Measurements from ENCODE around the gene SLC1A3. TPM values are rescaled to one million over a fixed set of nuclear protein-coding genes. Genes with fewer than 3 reads are reported as not detected.

Gene SLC1A3
- total and polyA plus RNA-seq, 2 of the 4 experiments (the other 2 are of a cell fraction): 0.27 to 1.3 TPM

- H2AFZ ChIP-seq (replicated peaks; ENCODE audit: low read length, poor library complexity): no peak overlapping the region
- H3K4ac ChIP-seq (ENCODE audit: low read depth, low read length): no peak overlapping the region
- no CpG with 5 or more reads among the region's 8 CpGs for WGBS, 2 experiments (ENCODE audit: extremely low coverage in 2 of 2, insufficient read length in 1 of 2)
- POLR2A ChIA-PET (ENCODE audit: unreplicated experiment): no interaction called here
- H2BK20ac ChIP-seq (ENCODE audit: low read depth, low read length): no peak overlapping the region
- in situ Hi-C loops (cut with MboI; ENCODE audit: low sequenced_read_pairs) (no loop called here), dilution Hi-C loops (cut with HindIII; ENCODE audit: low sequenced_read_pairs, unreplicated experiment) (no loop called here), intact Hi-C loops (cut with micrococcal nuclease) (no loop called here)
- no peak overlapping the region for H4K91ac ChIP-seq (ENCODE audit: insufficient read depth, low read depth, low read length)
- H4K8ac ChIP-seq (ENCODE audit: low read depth in 2 of 2, low read length in 2 of 2): no peak overlapping the region
- H3K14ac ChIP-seq (replicated peaks; ENCODE audit: low read depth, low read length): no peak overlapping the region
- no peak overlapping the region for H3K18ac ChIP-seq (ENCODE audit: low read depth, low read length)
- no peak for TF ChIP-seq RFX5 (IDR thresholded peaks at IDR 0.05; ENCODE audit: low read depth, low read length)
- no peak for TF ChIP-seq ELK1 (IDR thresholded peaks at IDR 0.05; ENCODE audit: borderline replicate concordance, low read depth, low read length)
- no peak for TF ChIP-seq CHD1 (IDR thresholded peaks at IDR 0.05; ENCODE audit: low read depth, low read length)
- no peak for TF ChIP-seq RAD21 (IDR thresholded peaks at IDR 0.05; ENCODE audit: low read length)
- TF ChIP-seq RCOR1 (IDR thresholded peaks at IDR 0.05; ENCODE audit: insufficient replicate concordance, low read length): no peak
- no peak for TF ChIP-seq USF2 (IDR thresholded peaks at IDR 0.05; ENCODE audit: low read depth, low read length)
- TF ChIP-seq POLR2A (IDR thresholded peaks at IDR 0.05; ENCODE audit: low read depth, low read length): no peak
- TF ChIP-seq NFE2L2 (IDR thresholded peaks at IDR 0.05; ENCODE audit: low read depth, low read length): no peak
- TF ChIP-seq CEBPB (IDR thresholded peaks at IDR 0.05; ENCODE audit: low read depth, low read length): no peak
- no peak for TF ChIP-seq FOS (IDR thresholded peaks at IDR 0.05; ENCODE audit: low read depth, low read length)
- TF ChIP-seq MAZ (IDR thresholded peaks at IDR 0.05; ENCODE audit: borderline replicate concordance, low read depth, low read length): no peak
- no peak for TF ChIP-seq BHLHE40 (IDR thresholded peaks at IDR 0.05; ENCODE audit: low read depth, low read length)
- DNase-seq (no peak), ATAC-seq (ENCODE audit: low read depth) (no peak)
- no peak overlapping the region for H3K9ac ChIP-seq (ENCODE audit: low read depth, low read length)
- H3K4me3 ChIP-seq (ENCODE audit: insufficient read depth, low read depth, low read length): no peak overlapping the region
- H2BK15ac ChIP-seq (ENCODE audit: low read depth, low read length): no peak overlapping the region
- peaks cover 2% of the 10 kb centered on the region; the same call in 1 of the 2 replicates for H4K20me1 ChIP-seq (ENCODE audit: insufficient read depth, low read length)
- H3K4me2 ChIP-seq (ENCODE audit: low read depth, low read length): no peak overlapping the region
- no peak overlapping the region for H4K5ac ChIP-seq (ENCODE audit: low read depth, low read length)
- H2AK5ac ChIP-seq (ENCODE audit: low read depth, low read length): no peak overlapping the region
- BruUV-seq (replicated peaks): no TSS peak
- H3K56ac ChIP-seq (ENCODE audit: extremely low read depth, insufficient read depth, low read length): no peak overlapping the region
- H2BK120ac ChIP-seq (ENCODE audit: low read depth, low read length): no peak overlapping the region
- no peaks in the 10 kb centered on the region for H3K9me1 ChIP-seq (ENCODE audit: insufficient read depth, low read length)
- no peak overlapping the region for H3K23ac ChIP-seq (ENCODE audit: low read depth, low read length)
- peaks cover 1% of the 10 kb centered on the region; the same call in 1 of the 2 replicates for H3K27me3 ChIP-seq (ENCODE audit: control insufficient read depth, insufficient read depth, low read length)
- no peaks in the 10 kb centered on the region for H3K9me3 ChIP-seq (ENCODE audit: control insufficient read depth, insufficient read depth, low read length)
- H3K79me1 ChIP-seq (ENCODE audit: low read depth in 1 of 2, low read length in 2 of 2): no peaks in the 10 kb centered on the region
- H3K4me1 ChIP-seq (ENCODE audit: control insufficient read depth, insufficient read depth, low read length): no peaks in the 10 kb centered on the region
- no peak overlapping the region for H3K27ac ChIP-seq (ENCODE audit: insufficient read depth, low read length)
- no peak overlapping the region for H2BK5ac ChIP-seq (ENCODE audit: low read depth, low read length, poor library complexity, severe bottlenecking)
- H3K36me3 ChIP-seq (ENCODE audit: control insufficient read depth, insufficient read depth, low read length): no peaks in the 10 kb centered on the region
- CTCF ChIA-PET: no interaction called here
- H2AK9ac ChIP-seq (replicated peaks; ENCODE audit: low read depth, low read length, poor library complexity): no peak overlapping the region
Observed at GRCh38 chr5:36629729-36630128, 23.3 kb downstream of the SLC1A3 start.
